Keratinocyte (primary cell): Measurements from ENCODE around the gene REEP2. TPM values are rescaled to one million over a fixed set of nuclear protein-coding genes. Genes with fewer than 3 reads are reported as not detected.

ENCODE experiments used
- DNase-seq: peaks from one replicate; pipeline ENCODE4 v3.0.0-alpha.2; 2011; ENCODE audit warnings: low read depth, missing footprints, low spot score
- FAIRE-seq: peaks from 2 replicates; lab custom pipeline; 2011; peaks lifted over from hg19 to GRCh38; lab: Jason Lieb, UNC
- H2AFZ ChIP-seq: 2 replicates; pipeline ENCODE4 v1.6.0; 2012; ENCODE audit warnings: low read length, control low read depth, inconsistent platforms; ENCODE audit not compliant: control insufficient read depth
- H3K27ac ChIP-seq: 2 replicates; pipeline ENCODE4 v1.5.1; 2011; ENCODE audit warnings: low read length; ENCODE audit not compliant: control insufficient read depth, insufficient read depth
- H3K27me3 ChIP-seq: 3 replicates; pipeline ENCODE4 v1.6.0; 2011; ENCODE audit warnings: low read length; ENCODE audit not compliant: control insufficient read depth, insufficient read depth; ENCODE audit errors: extremely low read depth
- H3K36me3 ChIP-seq, 2 experiments: 2 replicates in 1 of 2; 3 replicates in 1 of 2; pipeline ENCODE4 v1.5.1; 2011; ENCODE audit warnings: low read length in 2 of 2, mild to moderate bottlenecking in 1 of 2; ENCODE audit not compliant: control insufficient read depth in 2 of 2, insufficient read depth in 2 of 2; ENCODE audit errors: extremely low read depth in 1 of 2
- H3K4me1 ChIP-seq: 3 replicates; pipeline ENCODE4 v1.5.1; 2011; ENCODE audit warnings: low read length; ENCODE audit not compliant: control insufficient read depth, insufficient read depth; ENCODE audit errors: extremely low read depth
- H3K4me2 ChIP-seq: 3 replicates; pipeline ENCODE4 v1.6.0; 2011; ENCODE audit warnings: low read depth, low read length; ENCODE audit not compliant: control insufficient read depth, insufficient read depth; ENCODE audit errors: extremely low read depth
- H3K4me3 ChIP-seq, 3 experiments: fragments of 200-600 bp in 1 of 3; sonication (generic) in 1 of 3; 2 replicates in 2 of 3; 3 replicates in 1 of 3; pipeline ENCODE4 v1.5.1; 2011 to 2016; ENCODE audit warnings: low read length in 3 of 3, mild to moderate bottlenecking in 3 of 3, control low read depth in 2 of 3, inconsistent platforms in 1 of 3, low read depth in 1 of 3, mixed read lengths in 1 of 3, mixed run types in 1 of 3, moderate library complexity in 1 of 3; ENCODE audit not compliant: control insufficient read depth in 2 of 3, insufficient read depth in 2 of 3; ENCODE audit errors: extremely low read depth in 1 of 3
- H3K79me2 ChIP-seq: 2 replicates; pipeline ENCODE4 v1.6.0; 2012; ENCODE audit warnings: low read length; ENCODE audit not compliant: control insufficient read depth, insufficient read depth
- H3K9ac ChIP-seq: 3 replicates; pipeline ENCODE4 v1.6.0; 2011; ENCODE audit warnings: low read length; ENCODE audit not compliant: control insufficient read depth, insufficient read depth; ENCODE audit errors: extremely low read depth
- H3K9me1 ChIP-seq: 3 replicates; pipeline ENCODE4 v1.6.0; 2011; ENCODE audit warnings: low read length; ENCODE audit not compliant: control insufficient read depth, insufficient read depth; ENCODE audit errors: extremely low read depth
- H3K9me3 ChIP-seq: 2 replicates; pipeline ENCODE4 v1.5.1; 2012; ENCODE audit warnings: low read depth, low read length; ENCODE audit not compliant: control insufficient read depth
- H4K20me1 ChIP-seq: 3 replicates; pipeline ENCODE4 v1.6.0; 2011; ENCODE audit warnings: low read length; ENCODE audit not compliant: control insufficient read depth, insufficient read depth; ENCODE audit errors: extremely low read depth
- EZH2 ChIP-seq: IDR thresholded peaks from one replicate; pipeline ENCODE4 v1.6.1; 2012; ENCODE audit warnings: inconsistent platforms, mild to moderate bottlenecking, low read length, moderate library complexity
- dilution Hi-C: fragments of 300-500 bp; cut with MboI; formaldehyde crosslinking; loops from one replicate; pipeline ENCODE4 v1.7.0; 2020; ENCODE audit warnings: low sequenced_read_pairs; ENCODE audit not compliant: extremely low pct_ligation_motif_present
- polyA plus RNA-seq, 5 experiments: library from polyadenylated mRNA; depleted of rRNA in 3 of 5; stranded (reverse) in 3 of 5; stranded (forward) in 1 of 5; unstranded in 1 of 5; fragments of >200 nt; gene quantifications; 1 replicate in 1 of 5; 2 replicates in 3 of 5; 3 replicates in 1 of 5; pipeline versions ENCODE4 v1.2.1 to v1.2.3, GENCODE V29; 2011 to 2012; ENCODE audit warnings: missing spikeins in 2 of 5, low read depth in 1 of 5, low replicate concordance in 1 of 5
- TF ChIP-seq, protein P1 (sequence below), 3 experiments: IDR thresholded peaks in 1 of 3; conservative IDR thresholded peaks in 1 of 3; optimal IDR thresholded peaks in 1 of 3; 2 replicates in 2 of 3; 3 replicates in 1 of 3; pipeline versions ENCODE3 to v1.5.1; 2011; ENCODE audit warnings: low read length in 3 of 3, mild to moderate bottlenecking in 3 of 3, moderate library complexity in 2 of 3, control low read depth in 1 of 3, inconsistent platforms in 1 of 3; ENCODE audit not compliant: insufficient read depth in 2 of 3; ENCODE audit errors: extremely low read depth in 1 of 3

The REEP2 gene
- polyA plus RNA-seq, 1 donor (not counting 4 experiments of a cell fraction or from before 2014, with no cell fraction given): 0.35 TPM

- Histone ChIP-seq H3K36me3 (no peaks in the 10 kb centered on the region), H3K9me3 (no peaks in the 10 kb centered on the region), H2AFZ (no peak overlapping the region), H3K27ac (no peak overlapping the region), H3K9me1 (no peaks in the 10 kb centered on the region), H3K4me1 (peaks cover 10% of the 10 kb centered on the region), H3K27me3 (no peaks in the 10 kb centered on the region), H3K9ac (no peak overlapping the region), H3K4me2 (no peak overlapping the region), H3K4me3 (no peak overlapping the region), H4K20me1 (no peaks in the 10 kb centered on the region), H3K79me2 (no peaks in the 10 kb centered on the region)
- dilution Hi-C loops: no loop called here
- no peak for TF ChIP-seq EZH2
- TF ChIP-seq, protein P1, sequence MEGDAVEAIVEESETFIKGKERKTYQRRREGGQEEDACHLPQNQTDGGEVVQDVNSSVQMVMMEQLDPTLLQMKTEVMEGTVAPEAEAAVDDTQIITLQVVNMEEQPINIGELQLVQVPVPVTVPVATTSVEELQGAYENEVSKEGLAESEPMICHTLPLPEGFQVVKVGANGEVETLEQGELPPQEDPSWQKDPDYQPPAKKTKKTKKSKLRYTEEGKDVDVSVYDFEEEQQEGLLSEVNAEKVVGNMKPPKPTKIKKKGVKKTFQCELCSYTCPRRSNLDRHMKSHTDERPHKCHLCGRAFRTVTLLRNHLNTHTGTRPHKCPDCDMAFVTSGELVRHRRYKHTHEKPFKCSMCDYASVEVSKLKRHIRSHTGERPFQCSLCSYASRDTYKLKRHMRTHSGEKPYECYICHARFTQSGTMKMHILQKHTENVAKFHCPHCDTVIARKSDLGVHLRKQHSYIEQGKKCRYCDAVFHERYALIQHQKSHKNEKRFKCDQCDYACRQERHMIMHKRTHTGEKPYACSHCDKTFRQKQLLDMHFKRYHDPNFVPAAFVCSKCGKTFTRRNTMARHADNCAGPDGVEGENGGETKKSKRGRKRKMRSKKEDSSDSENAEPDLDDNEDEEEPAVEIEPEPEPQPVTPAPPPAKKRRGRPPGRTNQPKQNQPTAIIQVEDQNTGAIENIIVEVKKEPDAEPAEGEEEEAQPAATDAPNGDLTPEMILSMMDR (optimal IDR thresholded peaks at IDR 0.05 in 1 of 3, IDR thresholded peaks at IDR 0.05 in 1 of 3, conservative IDR thresholded peaks at IDR 0.05 in 1 of 3; ENCODE audit: extremely low read depth in 1 of 3, insufficient read depth in 2 of 3, low read length in 3 of 3): no peak
- FAIRE-seq (no peak), DNase-seq (no peak)
Observed at GRCh38 chr5:138458856-138459255, 20.0 kb downstream of the REEP2 start.

DNA sequence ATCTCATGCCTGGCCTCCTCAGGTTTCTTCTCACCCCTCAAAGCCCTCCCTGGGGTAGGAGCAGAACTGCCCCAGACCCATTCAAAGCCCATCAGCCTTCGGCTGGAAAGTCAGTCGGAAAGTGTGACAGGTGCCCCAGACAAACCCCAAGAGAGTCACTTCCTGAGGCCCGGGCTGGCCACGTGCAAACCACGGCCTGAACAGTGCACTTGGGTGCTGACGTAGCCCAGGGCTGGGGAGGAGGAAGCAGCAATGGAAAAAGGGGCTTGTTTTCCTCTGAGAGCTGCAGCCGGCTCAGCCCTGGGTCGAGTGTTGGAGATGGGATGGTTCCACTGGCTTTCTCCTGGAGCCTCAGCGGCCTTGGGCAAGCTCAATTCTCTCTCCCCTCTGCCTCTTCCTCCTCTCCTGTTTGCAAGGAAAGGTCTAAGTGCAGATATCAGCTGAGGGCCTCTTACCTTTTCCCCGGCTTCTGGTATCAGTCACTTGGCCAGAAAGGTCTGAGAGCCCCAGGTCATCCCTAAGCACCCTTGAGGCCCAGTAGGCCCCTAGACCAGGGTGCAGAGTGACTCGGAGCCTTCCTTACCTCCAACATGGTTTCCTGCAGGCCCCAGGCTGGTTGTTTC is 20.6 kb downstream of the REEP2 start:
- H3K27ac ChIP-seq: no peak overlapping the region
- FAIRE-seq: no peak

More for the DNA sequence above, 20.6 kb downstream of the REEP2 start:
- Histone ChIP-seq H4K20me1 (no peaks in the 10 kb centered on the region), H2AFZ (no peak overlapping the region), H3K9me1 (no peaks in the 10 kb centered on the region), H3K79me2 (no peaks in the 10 kb centered on the region), H3K36me3 (no peaks in the 10 kb centered on the region), H3K27me3 (no peaks in the 10 kb centered on the region), H3K4me3 (no peak overlapping the region), H3K9ac (no peak overlapping the region), H3K4me1 (peaks cover 12% of the 10 kb centered on the region), H3K4me2 (no peak overlapping the region), H3K9me3 (no peaks in the 10 kb centered on the region)
- TF ChIP-seq, protein P1 (optimal IDR thresholded peaks at IDR 0.05 in 1 of 3, IDR thresholded peaks at IDR 0.05 in 1 of 3, conservative IDR thresholded peaks at IDR 0.05 in 1 of 3; ENCODE audit: extremely low read depth in 1 of 3, insufficient read depth in 2 of 3, low read length in 3 of 3): no peak
- no peak for TF ChIP-seq EZH2
- no peak for DNase-seq
- dilution Hi-C loops: no loop called here
